ENCODE results near the gene JAK1.

- no peak for TF ChIP-seq CTCF (IDR thresholded peaks at IDR 0.05; ENCODE audit: insufficient read depth, low read depth, low read length)
- no peak for TF ChIP-seq EZH2 (IDR thresholded peaks at IDR 0.05; ENCODE audit: insufficient read depth, low read length)
Measured at GRCh38 chr1:64929221-64929620, 37.1 kb downstream of the JAK1 start.
